Common myeloid progenitor, CD34-positive (primary cell): Measurements from ENCODE around the gene PATL2.
"Not testable (repeated sequence)": the region's sequence is repeated elsewhere in the genome, so short reads cannot be mapped to it uniquely, and the experiment has no call there.

ENCODE experiments used
- CTCF ChIA-PET: fragments of 350-600 bp; sonication (Branson Sonifier 250); formaldehyde crosslinking; loops from one replicate; lab custom pipeline; 2021; ENCODE audit warnings: antibody characterized with exemption; lab: Charles Lee
- POLR2A ChIA-PET: fragments of 350-600 bp; sonication (Branson Sonifier 250); formaldehyde crosslinking; loops from one replicate; lab custom pipeline; 2021; ENCODE audit warnings: antibody characterized with exemption; lab: Charles Lee
- DNase-seq, 3 donors: peaks; one replicate each; pipeline versions ENCODE4 v3.0.0 to v3.0.0-alpha.2; 2013
- H3K27ac ChIP-seq, 2 experiments: 1 replicate in 1 of 2; 2 replicates in 1 of 2; pipeline ENCODE4 v1.7.0; 2013; ENCODE audit warnings: inconsistent platforms in 2 of 2, low read length in 2 of 2, mild to moderate bottlenecking in 2 of 2, low read depth in 1 of 2, moderate library complexity in 1 of 2; ENCODE audit not compliant: severe bottlenecking in 2 of 2, insufficient read depth in 1 of 2, poor library complexity in 1 of 2
- H3K27me3 ChIP-seq, 5 experiments: replicated peaks in 2 of 5; 1 replicate in 3 of 5; 2 replicates in 2 of 5; pipeline versions ENCODE4 v1.6.1 to v1.7.0; 2013; ENCODE audit warnings: low read length in 4 of 5, mild to moderate bottlenecking in 2 of 5, moderate library complexity in 2 of 5, inconsistent platforms in 1 of 5; ENCODE audit not compliant: insufficient read depth in 5 of 5, control insufficient read depth in 4 of 5
- H3K36me3 ChIP-seq, 4 experiments: 1 replicate in 2 of 4; 2 replicates in 2 of 4; pipeline versions ENCODE4 v1.6.1 to v1.7.0; 2013; ENCODE audit warnings: low read length in 3 of 4, control low read depth in 1 of 4, mild to moderate bottlenecking in 1 of 4; ENCODE audit not compliant: control insufficient read depth in 4 of 4, insufficient read depth in 4 of 4
- H3K4me1 ChIP-seq, 4 experiments: 1 replicate in 3 of 4; 2 replicates in 1 of 4; pipeline versions ENCODE4 v1.6.1 to v1.7.1; 2013; ENCODE audit warnings: low read length in 3 of 4, mild to moderate bottlenecking in 3 of 4, control low read depth in 1 of 4, inconsistent platforms in 1 of 4, moderate library complexity in 1 of 4; ENCODE audit not compliant: control insufficient read depth in 4 of 4, insufficient read depth in 4 of 4; ENCODE audit errors: control extremely low read depth in 1 of 4
- H3K4me3 ChIP-seq, 7 experiments: 1 replicate in 4 of 7; 2 replicates in 3 of 7; pipeline versions ENCODE4 v1.5.1 to v1.7.0; 2013; ENCODE audit warnings: mild to moderate bottlenecking in 7 of 7, low read length in 6 of 7, moderate library complexity in 6 of 7, inconsistent platforms in 2 of 7, low read depth in 2 of 7, control low read depth in 1 of 7; ENCODE audit not compliant: insufficient read depth in 4 of 7, control insufficient read depth in 1 of 7; ENCODE audit errors: extremely low read depth in 1 of 7
- H3K9me3 ChIP-seq, 5 experiments: 1 replicate in 4 of 5; 2 replicates in 1 of 5; pipeline versions ENCODE4 v1.6.1 to v1.7.1; 2013; ENCODE audit warnings: low read length in 4 of 5, mild to moderate bottlenecking in 2 of 5, inconsistent platforms in 1 of 5, low read depth in 1 of 5, moderate library complexity in 1 of 5; ENCODE audit not compliant: control insufficient read depth in 4 of 5, insufficient read depth in 2 of 5; ENCODE audit errors: control extremely low read depth in 1 of 5
- WGBS: methylation state at CpG from one replicate; pipeline ENCODE4 v1.1.5; 2013; ENCODE audit not compliant: insufficient coverage; 5-methylcytosine and 5-hydroxymethylcytosine counted together

PATL2 gene

DNA sequence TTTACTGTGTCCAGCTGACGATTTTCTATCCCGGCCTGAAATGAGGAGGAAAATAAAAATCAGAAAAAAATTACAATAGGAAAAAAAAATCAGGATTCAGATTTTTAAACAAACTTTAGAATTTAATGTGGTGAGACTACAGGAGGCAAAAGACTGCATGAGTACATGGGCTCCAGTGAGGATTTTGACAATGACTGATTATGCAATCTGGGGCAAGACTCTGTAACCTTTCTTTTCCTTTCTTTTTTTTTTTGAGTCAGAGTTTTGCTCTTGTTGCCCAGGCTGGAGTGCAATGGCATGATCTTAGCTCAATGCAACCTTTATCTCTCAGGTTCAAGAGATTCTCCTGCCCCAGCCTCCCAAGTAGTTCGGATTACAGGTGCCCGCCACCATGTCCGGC is 77.5 kb downstream of the PATL2 start:
- no peak for DNase-seq

GRCh38 chr15:44625286-44625685 is 85.8 kb downstream of the PATL2 start:
- H3K27me3 ChIP-seq, H3K4me3 ChIP-seq, H3K9me3 ChIP-seq, DNase-seq, H3K4me1 ChIP-seq, H3K27ac ChIP-seq: not testable (repeated sequence)
- WGBS, result no CpG with 5 or more reads among the region's 2 CpGs
- ChIA-PET POLR2A (interaction anchor here (0.6 kb wide), 1 partner anchor 86 kb away, joined by 4 read pairs; the partner anchor contains the start of genes B2M and PATL2), CTCF (interaction anchor here (1.1 to 1.4 kb wide), 2 partner anchors 9 to 111 kb away, joined by 3 to 4 read pairs; partner anchors contain the start of gene TRIM69)
- H3K36me3 ChIP-seq, result peaks cover 12 to 88% (median 42%) of the 10 kb centered on the region in 4 experiments

More for the DNA sequence above, 77.5 kb downstream of the PATL2 start:
- Histone ChIP-seq H3K27me3 (no peaks in the 10 kb centered on the region), H3K36me3 (peaks cover 17 to 82% (median 40%) of the 10 kb centered on the region in 4 experiments), H3K4me1 (no peaks in the 10 kb centered on the region), H3K9me3 (peaks cover 0 to 6% (median 0%) of the 10 kb centered on the region in 5 experiments), H3K4me3 (no peak overlapping the region), H3K27ac (no peak overlapping the region)
- no CpG with 5 or more reads among the region's 5 CpGs for WGBS
- ChIA-PET CTCF (interaction anchor here (0.5 to 1.7 kb wide), 3 partner anchors 9 to 157 kb away, joined by 3 to 4 read pairs (median 4); no protein-coding TSS in a partner anchor), POLR2A (no interaction called here)

- DNase-seq, result no peak
- no peaks in the 10 kb centered on the region for H3K27me3 ChIP-seq
- no peaks in the 10 kb centered on the region for H3K9me3 ChIP-seq
- no peak overlapping the region for H3K27ac ChIP-seq
- H3K4me1 ChIP-seq, result no peaks in the 10 kb centered on the region
- H3K36me3 ChIP-seq, result peaks cover 6 to 81% (median 37%) of the 10 kb centered on the region in 4 experiments
- H3K4me3 ChIP-seq, result no peak overlapping the region
- ChIA-PET POLR2A (no interaction called here), CTCF (no interaction called here)
Observed at GRCh38 chr15:44623178-44623577, 87.9 kb downstream of the PATL2 start.

DNA sequence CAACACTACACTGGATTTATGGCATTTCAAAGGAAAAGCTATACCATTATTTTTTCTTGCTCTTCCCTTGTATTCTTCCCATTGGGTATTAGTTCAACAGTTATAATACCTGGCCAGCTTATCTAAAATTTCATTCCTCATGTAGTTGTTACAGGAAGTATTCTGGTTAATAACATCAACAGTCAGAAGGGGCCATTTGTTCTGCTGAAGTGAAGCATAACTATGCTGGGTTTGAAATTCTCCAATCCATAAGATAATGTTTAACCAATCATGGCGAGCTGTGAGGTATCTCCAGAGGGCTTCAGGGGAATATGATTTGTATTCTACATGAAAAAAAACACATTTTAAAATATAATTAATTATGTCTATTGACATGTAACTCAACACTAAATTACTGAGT is 91.0 kb downstream of the PATL2 start:
- WGBS, result no CpG with 5 or more reads among the region's 1 CpG
- H3K36me3 ChIP-seq, result peaks cover 12 to 76% (median 32%) of the 10 kb centered on the region in 4 experiments
- POLR2A ChIA-PET, result no interaction called here

GRCh38 chr15:44616974-44617373 is 94.1 kb downstream of the PATL2 start:
- Histone ChIP-seq H3K9me3 (no peaks in the 10 kb centered on the region), H3K27me3 (no peaks in the 10 kb centered on the region), H3K36me3 (peaks cover 20 to 81% (median 40%) of the 10 kb centered on the region in 4 experiments), H3K27ac (no peak overlapping the region), H3K4me1 (no peaks in the 10 kb centered on the region), H3K4me3 (no peak overlapping the region)
- POLR2A ChIA-PET, result no interaction called here
- CTCF ChIA-PET, result interaction anchor here (0.5 to 1.2 kb wide), 2 partner anchors 22 to 38 kb away, joined by 4 read pairs; no protein-coding TSS in a partner anchor
- WGBS, result 92% methylated on average over 2 of the region's 2 CpGs
- no peak for DNase-seq

More for the DNA sequence above, 91.0 kb downstream of the PATL2 start:
- no peaks in the 10 kb centered on the region for H3K27me3 ChIP-seq
- no peak overlapping the region for H3K4me3 ChIP-seq
- no peaks in the 10 kb centered on the region for H3K4me1 ChIP-seq
- CTCF ChIA-PET, result interaction anchor here (1.4 to 1.6 kb wide), 2 partner anchors 9 to 12 kb away, joined by 4 to 8 read pairs; no protein-coding TSS in a partner anchor
- no peak overlapping the region for H3K27ac ChIP-seq
- no peak for DNase-seq
- no peaks in the 10 kb centered on the region for H3K9me3 ChIP-seq
